HG03460 (cell line): ENCODE results near the gene MIDN.

Experiments used
- ATAC-seq: cut with Tn5 transposase; IDR thresholded peaks from one replicate; pipeline ENCODE4 v1.9.1; 2021; ENCODE audit not compliant: unreplicated experiment

The MIDN gene

DNA sequence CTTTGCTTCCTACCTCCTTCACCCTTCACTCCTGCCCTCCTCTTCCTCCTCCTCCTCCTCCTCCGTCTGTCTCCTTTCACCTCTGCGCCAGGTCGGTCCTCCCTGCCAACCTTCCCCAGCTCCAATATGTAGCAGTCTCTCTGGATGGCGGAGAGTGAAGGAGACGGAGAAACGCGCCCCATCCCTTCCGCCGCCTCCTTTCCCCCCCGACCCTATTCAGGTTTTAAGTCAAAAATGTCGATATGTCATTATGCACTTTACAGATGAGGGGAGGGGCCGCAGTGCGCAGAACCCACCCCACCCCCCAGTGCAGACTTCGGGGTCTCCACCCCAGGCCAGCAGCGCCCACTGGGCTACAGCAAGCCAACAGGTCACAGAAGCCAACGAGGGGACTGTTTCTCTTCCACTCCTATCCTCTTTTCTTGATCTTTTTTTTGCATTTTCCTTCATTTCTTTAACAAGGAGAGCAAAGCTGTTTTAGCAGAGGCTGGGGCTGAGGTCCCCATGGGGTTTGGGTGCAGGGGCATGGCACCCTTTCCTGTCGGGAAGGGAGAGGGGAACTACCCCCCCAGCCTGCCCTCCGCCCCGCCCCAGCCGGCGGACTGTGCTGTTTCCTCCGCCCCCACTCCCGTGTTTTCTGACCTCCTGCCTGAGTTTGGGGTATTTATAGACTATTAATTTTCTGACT lies 9.2 kb downstream of the MIDN start:
- no peak for ATAC-seq

DNA sequence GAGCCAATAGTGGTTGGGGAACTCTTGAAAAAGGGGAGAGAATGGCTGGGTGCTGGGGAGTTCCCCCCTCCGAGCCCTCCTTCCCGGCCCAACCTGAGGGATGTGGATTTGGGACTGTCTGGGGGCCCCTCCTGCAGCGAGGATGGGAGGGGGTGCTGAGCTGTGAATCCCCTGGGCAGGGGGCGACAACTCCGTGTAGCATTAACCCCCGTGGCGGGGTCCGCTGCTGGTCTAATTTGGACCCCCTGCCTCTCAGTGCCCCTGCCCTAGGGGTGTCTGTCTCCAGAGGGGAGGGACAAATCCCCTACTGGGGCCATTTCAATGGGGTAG lies 9.7 kb downstream of the MIDN start:
- no peak for ATAC-seq

DNA sequence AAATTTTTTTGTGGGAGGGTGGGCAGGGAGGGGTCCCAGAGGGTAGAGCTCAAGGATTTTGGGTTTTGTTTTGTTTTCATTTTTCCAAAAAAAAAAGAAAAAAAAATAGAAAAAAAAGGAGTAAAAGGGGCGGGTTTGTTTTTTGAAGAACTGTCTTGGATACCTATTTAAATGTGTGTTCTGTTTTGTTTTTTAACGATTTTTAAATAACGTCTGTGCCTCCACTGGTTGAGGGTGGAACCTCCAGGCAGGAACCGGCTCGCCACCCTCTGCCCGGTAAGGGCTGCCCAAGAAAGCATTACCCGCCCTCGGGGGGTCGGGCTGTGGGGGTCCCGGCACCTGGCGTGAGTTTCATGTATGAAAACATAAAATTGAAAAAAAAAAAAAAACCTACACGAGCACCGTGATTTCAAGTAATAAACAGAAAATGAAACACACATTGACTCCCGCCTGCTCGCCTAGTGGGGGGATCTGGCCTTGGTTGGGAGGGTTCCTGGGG lies 10.4 kb downstream of the MIDN start:
- no peak for ATAC-seq

DNA sequence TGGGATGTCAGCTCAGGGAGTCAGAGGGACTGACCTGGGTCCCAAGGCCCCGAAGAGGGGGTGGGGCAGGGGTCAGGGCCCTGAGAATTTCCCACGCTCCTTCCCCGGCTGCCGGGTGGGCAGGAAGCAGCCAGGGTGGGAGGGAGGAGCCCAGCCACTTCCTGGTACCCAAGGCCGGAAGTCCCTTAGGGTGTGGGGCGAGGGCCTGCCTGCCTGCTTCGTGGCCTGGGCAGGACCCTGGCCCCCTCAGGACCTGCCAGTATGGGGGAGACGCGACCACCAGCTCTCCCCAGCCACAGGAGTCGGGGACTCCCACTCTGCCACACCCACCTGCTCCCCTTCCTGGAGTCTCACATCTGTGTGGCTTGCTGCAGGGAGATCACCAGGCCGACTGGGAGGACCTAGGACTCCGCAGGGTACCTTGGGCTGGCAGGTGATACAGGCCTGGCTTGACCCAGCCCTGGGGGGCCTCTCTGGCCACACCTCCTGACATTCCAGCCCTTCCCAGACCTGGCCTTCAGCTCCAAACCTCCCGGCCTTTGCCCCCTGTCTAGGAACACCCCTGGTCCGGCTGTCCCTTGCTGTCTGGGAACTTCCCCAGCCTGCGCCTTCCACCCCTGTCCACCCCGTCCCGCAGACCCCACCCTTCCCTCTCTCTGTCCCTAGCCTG lies 11.0 kb downstream of the MIDN start:
- no peak for ATAC-seq

DNA sequence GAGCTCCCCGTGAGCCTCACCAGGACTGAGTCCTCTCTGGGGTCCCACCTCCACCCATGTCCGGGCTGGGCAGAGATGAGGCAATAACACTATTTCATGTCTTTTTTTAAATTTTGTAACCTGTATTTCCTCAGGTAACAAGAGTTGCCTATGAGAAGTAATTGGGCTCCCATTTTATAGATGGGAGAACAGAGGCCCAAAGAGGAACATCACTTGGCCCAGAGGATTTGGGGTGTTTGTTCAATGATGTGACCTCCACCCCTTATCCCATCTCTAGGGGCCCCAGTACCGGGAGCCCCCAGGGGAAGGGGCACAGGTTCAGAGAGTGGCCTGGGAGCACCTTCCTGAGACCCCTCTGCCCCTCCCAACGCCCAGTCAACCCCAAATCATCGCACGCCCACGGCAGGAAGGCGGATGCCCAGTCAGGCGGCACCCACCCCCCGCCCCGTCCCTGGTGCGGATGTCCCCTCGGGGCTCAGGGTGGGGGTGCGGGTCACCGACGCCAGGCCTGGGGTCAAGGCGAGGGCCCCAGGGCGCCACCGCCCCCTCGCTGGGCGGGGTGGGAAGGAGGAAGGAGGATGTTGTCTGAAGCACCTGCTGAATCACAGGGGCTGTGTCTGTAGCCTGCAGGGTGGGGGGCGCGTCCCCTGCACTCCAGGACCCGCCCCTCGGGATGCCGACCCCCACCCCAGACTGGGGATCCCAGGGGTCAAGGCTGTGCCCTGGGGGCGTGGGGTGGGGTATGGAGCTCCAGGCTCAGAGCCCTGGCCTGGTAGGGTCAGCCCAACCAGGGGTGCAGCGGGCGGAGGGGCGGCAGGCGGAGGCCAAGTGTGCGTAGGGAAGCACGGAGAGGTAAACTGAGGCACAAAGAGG lies 11.7 kb downstream of the MIDN start:
- no peak for ATAC-seq

DNA sequence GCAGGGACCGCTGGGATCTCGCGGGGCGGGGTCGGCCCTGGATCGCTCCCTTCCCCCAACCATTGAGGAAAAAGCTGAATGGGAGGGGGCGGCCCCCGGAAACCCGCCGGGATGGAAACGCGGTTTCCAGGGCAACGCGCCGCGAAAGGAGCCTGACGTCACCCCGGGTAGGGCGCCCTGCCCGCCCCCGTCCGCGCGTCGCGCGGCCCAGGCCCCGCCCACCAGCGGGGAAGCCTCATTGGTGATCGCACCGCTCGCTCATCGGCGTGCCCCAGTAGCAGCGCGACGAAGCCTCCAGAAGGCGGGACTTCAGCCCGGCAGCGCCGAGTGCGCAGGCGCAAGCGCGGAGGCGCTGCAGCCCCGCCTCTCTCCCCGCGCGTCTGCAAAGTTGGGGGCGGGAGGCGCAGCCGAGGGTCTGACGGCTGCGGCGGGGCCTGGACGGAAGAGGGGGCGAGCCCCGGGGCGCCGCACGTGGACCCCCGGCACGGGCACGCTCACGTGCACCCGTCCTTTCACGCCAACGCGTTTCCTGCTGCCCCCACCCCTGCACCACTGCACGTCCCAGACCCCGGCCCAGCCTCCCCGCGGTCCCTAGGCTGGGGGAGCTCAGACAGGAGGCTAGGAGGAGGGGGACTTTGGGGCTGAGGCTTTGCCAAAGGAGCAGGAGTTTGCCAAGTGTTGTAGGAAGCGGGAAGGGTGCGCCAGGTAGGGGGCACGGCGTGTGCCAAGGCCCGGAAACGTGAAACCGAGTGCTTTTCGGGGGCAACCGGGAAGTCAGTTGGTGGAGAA lies 12.6 kb downstream of the MIDN start:
- ATAC-seq = peak; percentile 45

DNA sequence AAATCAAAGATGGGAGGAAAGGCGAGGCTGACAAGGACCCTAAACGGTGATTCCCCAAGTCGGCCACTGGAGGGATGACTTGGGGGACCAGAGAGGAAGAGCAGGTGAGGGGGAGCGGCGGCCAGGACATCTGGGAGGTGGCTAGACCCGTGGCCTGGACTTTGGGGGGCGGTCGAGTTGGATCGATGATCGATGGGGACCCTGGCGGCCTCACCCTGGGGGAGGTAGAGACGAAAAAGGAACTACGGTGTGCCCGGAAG lies 13.1 kb downstream of the MIDN start:
- ATAC-seq = no peak

DNA sequence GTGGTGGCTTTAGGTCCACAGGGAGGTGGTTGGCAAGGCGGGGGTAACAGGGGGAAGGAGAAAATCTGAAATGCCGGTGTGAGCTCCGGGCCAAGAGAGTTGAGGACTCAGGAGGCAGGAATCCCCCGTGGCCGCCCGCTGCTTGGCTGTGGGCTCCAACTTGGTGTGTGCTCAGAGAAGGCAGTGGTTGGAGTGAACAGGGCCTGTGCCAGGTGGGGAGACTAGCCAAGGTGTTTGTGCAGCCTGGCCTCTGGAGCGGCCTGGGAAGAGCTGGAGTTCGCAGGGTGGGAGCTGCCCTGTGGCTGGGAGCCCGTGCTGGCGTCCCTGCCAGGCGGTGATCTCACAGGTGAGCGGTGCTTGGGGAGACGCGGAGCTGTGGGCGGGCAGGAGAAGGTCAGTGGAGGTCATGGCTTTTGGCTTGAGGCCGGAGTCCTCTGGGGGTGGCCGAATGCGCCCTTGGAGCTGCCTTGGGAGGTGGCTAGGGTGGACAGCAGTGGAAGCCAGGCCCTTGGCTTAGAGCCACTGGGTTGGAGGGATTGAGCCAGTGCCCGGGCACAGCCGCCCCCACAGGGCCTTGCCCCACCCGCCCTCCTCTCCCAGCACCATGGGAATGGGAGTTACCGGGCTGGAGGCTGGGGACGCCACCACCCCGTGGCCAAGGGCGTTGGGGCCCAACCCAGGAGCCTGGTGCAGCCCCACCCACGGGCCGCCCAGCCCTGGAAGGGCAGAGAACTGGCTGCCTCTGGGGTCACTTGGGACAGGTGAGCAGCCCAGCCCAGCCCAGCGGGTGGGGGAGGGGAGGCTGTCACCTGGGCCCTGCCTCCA lies 13.6 kb downstream of the MIDN start:
- ATAC-seq = no peak

DNA sequence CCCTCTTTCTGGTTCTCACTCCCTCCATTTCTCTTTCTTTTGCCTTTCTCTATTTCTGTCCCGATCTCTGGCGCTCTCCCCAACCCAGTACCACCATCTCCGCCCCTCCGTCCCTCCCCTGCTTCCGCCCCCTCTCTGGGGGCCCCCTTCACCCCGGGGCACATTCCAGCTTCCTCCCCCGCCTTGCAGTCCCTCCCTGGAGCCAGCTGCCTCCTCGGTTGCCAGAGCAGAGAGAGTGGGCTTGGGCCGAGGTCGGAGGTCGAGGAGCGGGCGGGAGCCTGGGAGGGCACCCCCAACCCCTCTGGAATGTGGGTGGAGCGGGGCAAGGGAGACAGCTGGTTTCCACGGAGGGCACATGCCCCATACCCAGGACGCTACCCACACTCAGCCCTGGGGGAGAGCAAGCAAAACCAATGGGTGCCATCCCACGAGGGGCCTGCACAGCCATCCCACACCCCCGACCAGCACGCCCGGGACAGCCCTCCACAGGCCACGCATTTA lies 14.3 kb downstream of the MIDN start:
- no peak for ATAC-seq

DNA sequence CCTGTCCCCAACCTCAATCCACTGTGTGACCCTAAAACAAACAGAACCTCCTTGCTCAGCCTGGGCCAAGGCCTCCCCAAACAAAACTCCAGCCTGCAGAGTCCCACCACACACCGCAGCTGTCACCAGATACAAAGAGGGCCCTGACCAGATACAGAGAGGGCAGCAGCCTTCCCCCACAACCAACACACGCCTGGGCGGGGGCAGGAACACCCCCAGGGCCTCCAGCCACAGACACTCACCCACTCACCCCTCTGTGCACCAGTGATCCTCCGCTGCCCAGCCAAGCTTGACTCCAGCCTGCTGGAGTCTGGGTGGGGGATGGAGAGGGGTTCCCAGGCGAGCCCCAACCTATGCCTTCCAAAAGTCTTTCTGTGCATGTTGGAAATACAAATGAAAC lies 14.8 kb downstream of the MIDN start:
- ATAC-seq = no peak

DNA sequence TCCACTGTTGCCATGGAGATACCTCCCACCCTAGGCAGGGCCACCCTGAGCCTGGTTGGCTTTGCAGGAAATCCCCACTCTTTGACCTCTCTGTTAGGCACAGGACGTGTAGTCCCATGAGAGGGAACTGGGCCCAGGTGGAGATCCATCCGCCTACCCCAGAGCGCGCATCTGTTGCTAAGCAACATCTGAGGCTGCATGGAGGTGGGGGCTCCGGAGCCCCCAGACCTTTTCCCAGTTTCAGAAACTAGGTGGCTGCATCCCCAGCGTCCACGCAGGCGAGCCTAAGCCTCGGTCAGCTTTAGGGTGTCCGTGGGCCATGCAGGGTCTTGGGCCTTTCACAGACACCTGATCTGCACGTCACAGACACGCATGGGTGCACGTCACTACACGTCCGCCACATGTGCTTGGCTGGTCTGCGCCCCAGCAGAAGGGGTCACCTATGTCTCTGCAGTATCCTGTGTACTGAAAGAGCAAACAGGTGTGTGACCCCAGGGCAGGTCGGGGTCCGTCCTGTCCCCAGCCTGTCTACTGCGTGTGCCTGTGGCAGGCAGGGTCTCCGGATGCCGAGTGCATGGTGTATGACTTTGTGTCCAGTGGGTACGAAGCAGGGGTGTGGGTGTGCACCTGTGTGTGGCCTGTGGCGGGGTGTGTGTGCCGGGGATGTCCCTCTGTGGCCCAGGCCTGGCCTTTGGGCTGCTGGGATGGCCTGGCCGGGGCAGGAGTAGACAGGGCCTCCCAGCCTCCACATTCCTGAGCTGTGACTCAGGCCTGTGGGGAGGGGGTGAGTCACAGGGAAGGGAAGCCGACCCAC lies 16.6 kb downstream of the MIDN start:
- no peak for ATAC-seq

DNA sequence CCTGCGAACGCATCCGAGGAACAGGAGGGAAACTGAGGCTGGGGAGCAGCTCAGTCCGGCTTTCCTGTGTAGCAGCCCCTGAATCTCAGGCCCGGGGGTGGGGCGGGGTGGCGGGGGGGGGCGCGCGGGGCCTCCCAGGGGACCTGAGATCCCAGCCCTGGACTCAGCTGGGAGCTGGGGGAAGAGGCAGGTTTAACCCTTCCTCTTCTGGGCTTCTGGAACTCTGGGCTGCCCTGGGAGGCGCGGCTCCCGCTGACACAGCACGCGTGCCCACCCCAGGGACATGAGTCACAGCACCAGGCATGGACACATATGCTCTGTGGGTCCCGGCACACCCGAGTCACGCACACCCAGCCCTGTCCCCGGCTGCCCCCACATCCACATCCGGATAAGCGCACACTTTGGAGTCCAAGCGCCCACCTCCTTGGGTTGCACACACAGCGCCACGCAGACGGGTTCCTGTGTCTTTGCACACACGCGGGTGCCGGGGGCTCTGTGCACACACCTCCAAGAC lies 17.3 kb downstream of the MIDN start:
- no peak for ATAC-seq

DNA sequence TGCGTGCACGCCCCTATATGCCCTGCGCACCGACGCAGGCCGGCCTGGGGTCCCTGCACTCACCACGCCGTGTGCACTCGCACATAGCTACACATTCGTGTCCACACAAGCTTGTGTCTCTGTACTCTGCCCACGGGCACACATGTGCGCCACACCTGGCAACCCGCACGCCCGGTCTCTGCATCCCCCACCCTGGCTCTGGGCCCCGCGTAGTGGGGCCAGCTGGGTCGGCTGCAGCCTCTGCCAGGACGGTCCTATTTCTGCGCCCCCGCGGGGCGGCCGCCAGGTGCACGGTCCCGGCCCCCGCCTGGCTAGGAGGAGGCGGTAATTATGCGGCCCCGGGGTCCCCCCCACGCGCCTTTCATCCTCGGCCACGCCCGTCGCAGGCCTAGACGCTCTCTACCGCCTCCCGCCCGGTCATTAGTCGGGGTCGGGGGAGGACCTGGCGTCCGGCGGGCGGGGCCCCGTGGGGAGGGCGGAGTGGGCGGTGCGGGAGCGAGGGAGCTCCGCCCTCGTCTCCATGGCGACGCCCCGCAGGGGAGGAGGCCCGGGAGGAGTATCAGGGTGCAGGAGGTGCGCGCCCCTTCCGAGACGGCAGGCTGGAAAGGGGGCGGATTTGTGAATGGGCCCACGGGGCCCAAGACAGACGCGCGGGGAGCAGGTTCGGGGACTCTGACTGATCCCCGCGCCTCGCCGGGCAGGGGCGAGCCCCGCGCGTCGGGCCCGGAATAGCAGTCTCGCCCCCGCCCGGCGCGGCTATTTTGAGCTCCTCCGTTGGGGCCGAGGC lies 17.9 kb downstream of the MIDN start:
- peak; percentile 22 for ATAC-seq

DNA sequence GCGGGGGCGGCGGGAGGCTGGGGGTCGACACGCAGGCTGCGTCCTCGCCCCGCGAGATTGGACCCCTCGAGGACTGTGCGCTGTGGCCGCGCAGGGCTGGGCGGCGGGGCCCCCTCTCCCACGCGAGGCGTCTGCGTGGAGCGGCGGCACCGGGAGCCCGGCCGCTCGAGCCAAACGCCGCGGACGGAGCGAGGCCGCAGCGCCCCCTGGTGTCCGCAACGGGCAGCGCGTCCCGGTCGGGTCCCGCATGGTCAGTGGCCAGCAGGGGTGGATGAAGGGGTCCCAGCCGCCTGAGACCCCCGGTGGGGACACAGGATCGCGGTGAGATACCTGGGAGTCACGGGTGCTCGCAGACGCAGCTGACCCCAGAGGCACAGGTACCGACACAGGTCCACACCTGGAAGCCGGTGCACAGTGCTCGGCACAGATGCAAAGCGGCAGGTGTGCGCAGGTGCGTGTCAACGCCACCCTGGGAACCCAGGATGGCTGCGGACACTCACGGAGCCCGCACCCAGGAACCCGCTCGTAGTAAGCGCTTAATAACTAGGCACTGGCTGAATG lies 18.6 kb downstream of the MIDN start:
- peak; percentile 7 for ATAC-seq

DNA sequence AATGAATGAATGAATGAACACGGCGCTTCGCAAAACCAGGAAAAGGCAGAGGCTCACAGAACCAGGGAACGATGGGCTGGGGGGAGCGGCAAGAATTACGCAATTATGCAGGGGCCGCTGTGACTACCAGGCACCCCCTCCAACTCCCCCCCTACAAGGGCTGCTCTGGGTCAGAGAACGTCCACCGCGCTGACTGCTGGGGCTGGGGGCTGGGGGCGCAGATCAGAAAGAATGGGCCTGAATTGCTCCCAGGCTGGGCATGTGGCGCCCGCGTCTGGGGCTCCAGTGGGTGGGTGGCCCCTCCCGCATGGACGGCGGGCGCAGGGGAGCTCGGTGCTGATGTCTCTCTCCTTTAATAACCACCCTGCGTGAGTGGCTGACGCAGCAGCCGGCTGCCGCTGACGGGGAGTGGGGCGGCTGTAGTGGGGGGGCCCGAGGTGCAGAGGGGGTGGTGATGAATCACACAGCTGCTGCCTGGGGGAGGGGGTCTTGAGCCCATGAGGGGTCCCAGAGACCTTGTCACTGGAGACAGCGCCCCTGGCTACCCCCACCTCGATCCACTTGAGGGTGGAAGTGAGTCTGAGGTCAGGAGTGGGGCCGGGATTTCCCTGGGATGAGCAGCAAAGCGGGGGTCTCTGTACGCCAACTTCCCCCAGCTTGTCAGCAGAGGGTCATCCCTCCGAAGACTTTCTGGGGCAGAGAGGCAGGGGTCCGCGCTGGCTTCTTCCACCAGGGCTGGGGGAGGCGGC lies 19.3 kb downstream of the MIDN start:
- ATAC-seq = no peak

DNA sequence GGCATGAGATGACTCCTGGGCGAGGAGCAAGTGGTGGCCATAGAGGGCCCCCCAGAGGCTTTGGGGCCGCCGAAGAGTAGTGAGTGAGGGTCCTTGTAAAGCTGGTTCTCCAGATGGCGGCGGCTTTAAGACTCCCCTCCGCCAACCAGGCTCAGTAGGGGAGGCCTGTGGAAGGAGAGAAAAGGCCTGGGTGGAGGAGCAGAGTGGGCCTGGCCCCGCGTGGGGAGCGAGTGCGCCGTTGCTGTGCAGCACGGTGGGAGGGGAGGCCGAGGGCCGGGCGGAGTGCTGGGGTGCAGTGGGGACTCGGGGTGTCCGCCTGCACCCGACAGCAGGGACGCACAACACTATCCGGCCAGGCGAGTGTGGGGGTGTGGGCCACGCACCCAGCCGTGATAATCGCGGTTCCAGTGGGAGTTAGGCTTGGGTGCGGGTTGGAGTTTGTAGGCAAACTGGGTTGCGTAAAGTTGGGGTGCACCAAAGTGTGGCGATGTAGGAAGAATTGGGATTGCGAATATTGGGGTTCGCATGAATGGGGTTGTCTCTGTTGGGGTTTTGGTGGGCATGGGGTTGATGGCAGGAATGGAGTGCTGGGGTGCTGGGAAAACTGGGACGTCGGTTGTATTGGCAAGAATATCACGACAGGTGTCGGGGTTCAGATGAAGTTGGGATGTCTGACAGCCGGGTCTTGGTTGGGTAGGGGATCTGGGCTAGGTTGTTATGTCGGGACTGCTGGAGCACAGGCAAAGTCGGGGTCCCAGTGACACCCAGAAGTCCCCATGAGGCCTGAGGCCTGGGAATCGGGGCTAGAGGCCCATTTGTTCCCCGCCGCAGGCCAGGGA lies 20.1 kb downstream of the MIDN start:
- ATAC-seq = no peak

DNA sequence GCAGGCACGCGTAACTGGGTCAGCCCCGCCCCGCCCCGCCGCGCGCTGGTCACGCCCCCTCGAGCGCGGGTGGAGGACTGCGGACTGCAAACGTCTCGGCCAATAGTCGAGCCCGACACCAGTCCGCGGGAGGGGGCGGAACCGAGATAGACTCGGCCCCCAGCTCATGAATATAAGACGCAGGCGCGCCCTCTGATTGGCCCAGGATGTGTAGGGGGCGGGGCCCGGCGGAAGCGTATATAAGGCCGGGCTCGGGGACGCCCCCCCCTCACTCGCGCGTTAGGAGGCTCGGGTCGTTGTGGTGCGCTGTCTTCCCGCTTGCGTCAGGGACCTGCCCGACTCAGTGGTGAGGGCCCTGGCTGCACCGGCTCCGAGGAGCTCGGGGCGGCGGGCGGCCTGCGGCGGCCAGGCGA lies 20.7 kb downstream of the MIDN start, which contains the start of gene CIRBP:
Gene CIRBP (plus strand): TSS at position 268 of the 413 bp plus-strand sequence. CDS start 1,602 bp downstream, outside the sequence.
- ATAC-seq = peak; percentile 42
